ENCODE results near the gene VPS33A.

DNA sequence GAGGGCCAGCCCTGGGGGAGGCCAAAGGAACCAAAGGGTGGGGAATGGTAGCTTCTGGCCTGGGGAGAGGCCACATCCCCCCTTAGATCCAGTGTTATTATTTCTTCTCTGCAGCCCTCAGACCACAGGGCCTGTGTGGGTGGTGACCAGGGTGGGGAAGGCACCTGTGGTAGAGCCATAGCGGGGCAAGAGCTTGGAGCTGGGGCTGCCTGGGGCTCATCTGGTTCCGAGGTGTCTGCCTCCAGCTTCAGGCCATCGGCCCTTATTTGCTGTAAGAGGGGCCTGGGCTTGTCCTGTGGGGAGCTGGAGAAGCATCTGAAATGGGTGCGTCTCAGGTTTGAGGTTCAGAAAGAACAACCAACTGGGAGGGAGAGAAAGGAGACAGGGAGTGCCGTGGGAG is 64.9 kb downstream of the VPS33A start:
- TF ChIP-seq POLR2AphosphoS5 (IDR thresholded peaks at IDR 0.05; ENCODE audit: insufficient read depth, low read depth, low read length) (no peak), POLR2A (IDR thresholded peaks at IDR 0.05; ENCODE audit: low read depth, low read length) (no peak), JUN (IDR thresholded peaks at IDR 0.05; ENCODE audit: borderline replicate concordance, insufficient read depth, insufficient read length, low read depth) (no peak), EZH2 (IDR thresholded peaks at IDR 0.05; ENCODE audit: borderline replicate concordance, low read depth, low read length, severe bottlenecking) (no peak), MYC (IDR thresholded peaks at IDR 0.05; ENCODE audit: low read depth, low read length) (no peak)
- TF ChIP-seq, protein P1, sequence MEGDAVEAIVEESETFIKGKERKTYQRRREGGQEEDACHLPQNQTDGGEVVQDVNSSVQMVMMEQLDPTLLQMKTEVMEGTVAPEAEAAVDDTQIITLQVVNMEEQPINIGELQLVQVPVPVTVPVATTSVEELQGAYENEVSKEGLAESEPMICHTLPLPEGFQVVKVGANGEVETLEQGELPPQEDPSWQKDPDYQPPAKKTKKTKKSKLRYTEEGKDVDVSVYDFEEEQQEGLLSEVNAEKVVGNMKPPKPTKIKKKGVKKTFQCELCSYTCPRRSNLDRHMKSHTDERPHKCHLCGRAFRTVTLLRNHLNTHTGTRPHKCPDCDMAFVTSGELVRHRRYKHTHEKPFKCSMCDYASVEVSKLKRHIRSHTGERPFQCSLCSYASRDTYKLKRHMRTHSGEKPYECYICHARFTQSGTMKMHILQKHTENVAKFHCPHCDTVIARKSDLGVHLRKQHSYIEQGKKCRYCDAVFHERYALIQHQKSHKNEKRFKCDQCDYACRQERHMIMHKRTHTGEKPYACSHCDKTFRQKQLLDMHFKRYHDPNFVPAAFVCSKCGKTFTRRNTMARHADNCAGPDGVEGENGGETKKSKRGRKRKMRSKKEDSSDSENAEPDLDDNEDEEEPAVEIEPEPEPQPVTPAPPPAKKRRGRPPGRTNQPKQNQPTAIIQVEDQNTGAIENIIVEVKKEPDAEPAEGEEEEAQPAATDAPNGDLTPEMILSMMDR (IDR thresholded peaks at IDR 0.05; ENCODE audit: extremely low read depth in 1 of 2, insufficient read depth in 1 of 2, low read depth in 1 of 2, low read length in 2 of 2): no peak
- TF ChIP-seq, protein P2, sequence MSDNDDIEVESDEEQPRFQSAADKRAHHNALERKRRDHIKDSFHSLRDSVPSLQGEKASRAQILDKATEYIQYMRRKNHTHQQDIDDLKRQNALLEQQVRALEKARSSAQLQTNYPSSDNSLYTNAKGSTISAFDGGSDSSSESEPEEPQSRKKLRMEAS (IDR thresholded peaks at IDR 0.05; ENCODE audit: insufficient read depth, insufficient read length): no peak
